ENCODE data around the gene UNC50.

DNA sequence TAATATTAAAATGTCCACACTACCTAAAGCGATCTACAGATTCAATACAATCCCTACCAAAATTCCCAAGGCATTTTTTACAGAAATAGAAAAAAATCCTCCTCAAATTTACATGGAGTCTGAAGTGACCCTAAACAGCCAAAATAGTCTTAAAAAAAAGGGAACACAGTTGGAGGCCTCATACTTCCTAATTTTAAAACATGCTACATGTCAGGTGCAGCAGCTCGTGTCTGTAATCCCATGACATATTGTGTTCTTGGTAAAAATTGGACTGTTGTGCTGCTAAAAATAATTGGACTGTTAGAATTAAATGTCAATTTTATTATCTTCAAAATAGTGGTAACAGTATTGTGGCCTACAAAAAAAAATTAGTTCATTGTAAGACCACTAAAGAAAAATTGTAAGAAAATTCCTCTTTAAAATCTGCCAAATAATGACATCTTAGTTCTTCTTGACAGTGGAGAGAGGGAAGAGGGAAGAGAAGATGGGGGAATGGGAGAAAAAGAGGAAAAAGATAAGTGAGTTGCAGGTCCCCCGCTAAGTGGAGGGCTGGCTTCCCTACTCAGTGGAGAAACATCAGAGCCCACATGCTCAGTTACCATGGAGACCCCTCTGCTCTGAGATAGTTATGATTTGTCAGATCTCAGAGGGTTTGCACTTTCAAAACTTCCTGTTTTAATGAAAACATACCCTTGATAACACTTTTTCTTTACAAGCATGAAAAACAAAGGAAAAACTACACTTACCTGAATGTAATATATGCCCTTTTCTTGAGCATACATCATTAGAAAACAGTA is 46.5 kb downstream of the UNC50 start:
- TF ChIP-seq CTCF (IDR thresholded peaks at IDR 0.05), result no peak
- TF ChIP-seq EP300 (IDR thresholded peaks at IDR 0.05), result no peak
